Stimulated activated CD8-positive, alpha-beta memory T cell treated with anti-CD3 and anti-CD28 coated beads, Interleukin-2, amount 100 ng/mL, for 48 hours (primary cell): Measurements from ENCODE around the gene HOXA10.

Experiments
- DNase-seq, 2 donors: peaks; one replicate each; pipeline ENCODE4 v3.0.0-alpha.2; 2020; ENCODE audit warnings: low read depth in 2 of 2

HOXA10 gene

DNA sequence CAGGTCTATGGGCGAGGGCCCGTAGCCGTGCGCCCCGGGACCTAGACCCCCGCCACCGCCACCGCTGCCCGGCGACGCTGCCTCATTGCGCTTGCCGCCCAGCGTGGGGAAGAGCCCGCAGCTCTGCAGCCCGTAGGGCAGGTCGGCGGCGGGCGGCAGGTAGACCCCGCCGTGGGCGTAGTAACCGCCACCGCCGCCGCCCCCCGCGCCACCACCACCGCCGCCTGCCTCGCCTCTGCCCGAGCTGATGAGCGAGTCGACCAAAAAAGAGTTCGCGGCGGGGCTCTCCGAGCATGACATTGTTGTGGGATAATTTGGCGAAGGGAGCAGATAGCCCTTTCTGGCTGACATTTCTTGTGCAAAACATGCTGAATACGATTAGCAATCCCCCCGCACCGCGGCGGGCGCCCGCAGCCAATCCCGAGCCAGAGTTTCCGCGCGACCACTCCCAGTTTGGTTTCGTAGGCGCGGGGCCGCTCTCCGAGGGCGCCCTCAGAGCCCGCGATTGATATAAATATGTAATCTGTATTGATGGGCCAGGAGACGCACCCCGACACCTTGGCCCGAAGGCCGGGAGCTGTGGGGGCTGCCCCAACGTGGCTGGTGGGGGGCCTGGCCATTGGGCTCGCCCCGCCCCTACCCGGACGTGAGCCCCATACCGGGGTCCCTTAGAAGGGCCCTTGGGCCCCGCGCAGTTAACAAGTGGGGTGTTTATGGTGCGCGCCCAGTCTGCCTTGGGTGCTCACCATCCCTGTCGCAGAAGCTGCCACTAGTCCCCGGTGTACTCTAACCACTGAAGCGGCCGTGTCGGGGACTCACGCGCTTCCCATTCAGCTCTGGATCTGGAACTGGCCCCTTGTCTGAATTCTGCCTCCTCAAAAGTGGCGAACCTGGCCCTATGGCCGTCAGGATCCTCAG, at the start of gene HOXA10:
HOXA10 (minus strand) TSS at position 365 of the 918 bp plus-strand sequence; CDS start at position 351, 14 bp downstream.
- no peak for DNase-seq

DNA sequence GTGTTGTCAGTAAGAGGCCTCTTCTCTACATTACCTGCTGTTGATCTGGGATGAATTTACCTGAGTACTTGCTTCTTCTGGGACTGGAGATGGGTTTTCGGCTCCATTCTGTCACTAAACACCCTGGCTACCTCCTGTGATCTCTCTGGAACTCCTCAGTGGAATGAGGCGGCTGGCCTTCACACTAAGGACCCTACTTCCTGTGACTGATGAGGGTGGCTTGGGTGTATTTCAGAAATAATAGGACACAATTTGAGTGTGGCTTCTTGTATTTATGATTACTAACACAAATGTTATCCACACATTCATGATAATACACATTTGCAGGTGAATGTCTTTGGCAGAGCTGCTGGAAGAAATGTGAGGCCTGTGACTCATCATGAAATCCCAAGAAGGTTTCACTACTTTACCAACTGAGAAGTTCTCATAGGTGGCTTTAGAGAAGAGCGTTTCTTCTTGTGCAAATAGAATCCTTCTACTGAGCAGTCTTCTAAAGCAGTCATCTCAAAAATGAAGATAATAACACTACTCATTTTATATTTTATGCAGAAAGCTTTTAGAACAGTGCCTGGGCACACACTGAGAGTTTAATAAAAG, 47.2 kb upstream of the HOXA10 start:
- no peak for DNase-seq

DNA sequence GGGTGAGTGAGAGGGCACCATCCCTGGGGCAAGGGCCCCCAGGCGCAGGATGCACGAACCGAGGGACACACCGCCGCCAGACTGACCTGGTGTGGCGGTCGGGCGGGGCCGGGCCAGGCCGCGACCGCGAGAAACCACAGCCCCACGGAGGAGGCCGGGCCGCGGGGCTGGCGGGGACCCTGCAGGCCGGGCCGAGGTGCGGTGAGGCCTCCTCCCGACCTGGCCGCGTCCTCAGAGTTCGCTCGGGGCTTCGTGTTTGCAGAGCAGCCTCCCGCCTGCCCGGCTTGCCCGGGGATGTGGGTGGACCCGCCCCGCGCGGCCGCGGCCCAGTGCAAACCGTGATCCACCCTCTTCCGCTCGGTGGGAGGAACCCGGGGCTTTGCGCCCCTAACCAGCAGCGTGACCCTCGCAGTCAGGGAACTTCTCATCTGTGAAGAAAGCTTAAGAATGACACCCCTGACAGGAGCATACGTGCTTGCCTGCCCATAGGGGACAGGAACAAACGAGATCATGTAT, 46.4 kb upstream of the HOXA10 start:
- no peak for DNase-seq

DNA sequence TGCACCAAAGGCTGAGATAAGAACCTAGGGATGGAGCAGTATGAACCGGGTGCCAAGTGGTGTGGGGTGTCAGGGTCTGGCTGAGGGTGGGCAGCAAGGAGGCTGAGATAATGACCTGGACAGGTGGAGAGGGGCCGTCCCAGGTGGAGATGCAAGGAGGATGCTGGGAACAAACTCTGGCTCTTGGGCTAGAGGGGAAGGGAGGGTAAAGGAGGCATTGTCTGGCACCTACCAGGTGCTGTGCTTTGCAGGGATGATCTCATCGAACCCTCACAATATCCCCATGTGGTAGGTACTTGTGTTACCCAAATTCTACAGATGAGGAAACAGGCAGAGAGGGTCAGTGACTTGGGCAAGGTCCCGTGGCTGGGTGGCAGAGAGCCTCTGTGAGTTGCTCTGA, 45.7 kb upstream of the HOXA10 start:
- DNase-seq = no peak

DNA sequence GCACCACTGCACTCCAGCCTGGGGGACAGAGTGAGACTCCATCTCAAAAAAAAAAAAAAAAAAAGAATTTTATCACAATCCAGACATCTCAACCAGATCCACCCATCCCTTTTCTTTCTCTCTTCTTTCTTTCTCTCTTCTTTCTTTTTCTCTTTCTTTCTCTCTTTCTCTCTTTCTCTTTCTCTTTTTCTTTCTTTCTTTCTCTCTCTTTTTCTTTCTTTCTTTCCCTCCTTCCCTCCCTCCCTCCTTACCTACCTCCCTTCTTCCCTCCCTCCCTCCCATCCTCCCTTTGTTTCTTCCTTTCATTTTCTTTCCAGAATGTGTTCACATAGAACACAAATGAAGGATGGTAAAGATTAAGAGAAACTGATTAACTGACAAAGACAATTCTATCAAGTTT, 43.8 kb upstream of the HOXA10 start:
- no peak for DNase-seq

DNA sequence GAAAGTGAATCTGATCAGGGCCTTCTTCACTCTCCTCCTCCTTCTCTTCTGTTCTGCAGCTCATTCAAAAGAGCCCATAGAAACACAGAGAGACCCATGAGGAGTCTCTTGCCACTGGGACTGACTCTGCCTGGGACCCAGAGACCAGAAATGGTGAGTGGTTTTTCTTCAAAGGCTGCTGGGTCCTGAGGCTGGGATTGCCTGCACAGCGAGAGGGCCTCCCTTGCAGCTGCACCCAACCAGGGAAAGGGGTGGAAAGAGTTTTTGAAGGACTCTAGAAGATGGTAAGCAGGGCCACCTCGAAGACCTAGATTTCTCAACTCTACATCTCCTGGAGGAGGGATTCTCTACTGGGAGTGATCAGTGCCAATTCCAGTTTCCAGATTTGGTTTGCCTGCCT, 41.2 kb upstream of the HOXA10 start:
- DNase-seq = no peak

DNA sequence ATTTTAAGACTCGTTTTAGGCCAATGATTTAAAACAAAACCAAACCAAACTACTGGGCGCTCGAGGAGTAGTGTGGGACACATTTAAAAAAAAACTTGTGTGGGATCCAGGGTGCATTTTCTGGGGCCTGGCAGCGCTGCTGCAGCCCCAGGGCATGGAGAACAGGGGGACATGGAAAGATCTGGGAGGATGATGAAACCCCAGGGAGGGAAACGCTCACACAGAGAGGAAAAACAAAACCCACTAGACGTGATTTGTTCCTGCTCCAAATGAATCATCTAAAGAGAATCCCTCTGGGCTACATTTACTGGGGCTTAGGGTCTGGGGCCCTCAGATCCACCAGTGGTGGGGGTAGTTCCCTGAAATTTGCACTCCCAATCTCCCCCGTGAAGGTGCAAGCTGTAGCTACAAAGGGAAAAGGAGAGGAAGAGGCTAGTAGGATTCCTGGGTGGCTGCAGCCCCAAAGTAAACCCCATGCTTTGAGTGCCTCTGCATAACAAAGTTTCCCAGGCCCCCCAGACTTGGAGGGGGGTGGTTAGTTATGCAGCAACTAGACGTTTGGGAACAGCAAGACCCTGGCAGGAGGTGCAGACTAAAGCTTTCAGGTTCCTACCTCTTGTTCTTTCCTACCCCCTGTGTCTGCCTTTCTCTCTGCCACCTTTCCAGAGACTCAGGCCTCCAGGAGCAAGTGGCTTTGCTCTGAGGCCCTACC, 40.3 kb upstream of the HOXA10 start:
- no peak for DNase-seq

DNA sequence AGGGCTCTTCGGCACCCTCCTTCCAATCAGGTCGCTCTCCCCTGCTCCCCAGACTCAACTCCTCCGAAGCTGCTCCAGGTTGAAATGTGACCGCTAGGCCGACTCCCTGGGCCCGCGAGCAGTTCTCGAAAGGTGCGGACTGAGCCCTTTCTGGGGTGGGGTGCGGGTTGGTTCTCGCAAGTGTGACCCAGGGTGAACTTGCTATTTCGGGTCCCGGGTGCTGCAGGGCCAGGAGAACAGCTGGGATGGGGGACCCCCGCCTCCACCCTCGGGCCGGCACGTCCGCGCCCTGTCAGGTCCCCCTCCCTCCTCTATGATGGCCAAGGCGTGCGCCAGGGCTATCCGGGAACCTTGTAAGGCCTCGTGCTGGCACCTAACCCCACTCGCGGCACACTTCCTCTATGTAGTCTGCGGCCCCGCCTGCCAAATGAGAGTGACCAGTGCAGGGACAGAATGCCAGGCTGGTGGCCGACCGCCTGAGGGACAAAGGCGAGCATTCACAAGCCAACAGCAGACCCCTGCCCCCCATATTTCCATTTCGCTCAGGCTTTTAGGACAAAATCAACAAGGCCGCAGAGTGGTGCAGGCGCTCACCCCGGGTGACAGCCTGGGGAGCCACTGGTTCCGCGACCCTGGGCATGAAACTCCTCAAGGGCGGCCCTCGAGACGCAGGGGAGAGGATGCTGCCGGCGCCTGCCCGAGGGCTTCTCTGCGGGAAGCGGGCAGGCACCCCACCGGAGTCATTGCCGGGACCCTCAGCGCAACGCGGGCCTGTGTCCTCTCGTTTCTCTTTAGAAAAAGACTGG, 39.5 kb upstream of the HOXA10 start:
- DNase-seq = no peak

DNA sequence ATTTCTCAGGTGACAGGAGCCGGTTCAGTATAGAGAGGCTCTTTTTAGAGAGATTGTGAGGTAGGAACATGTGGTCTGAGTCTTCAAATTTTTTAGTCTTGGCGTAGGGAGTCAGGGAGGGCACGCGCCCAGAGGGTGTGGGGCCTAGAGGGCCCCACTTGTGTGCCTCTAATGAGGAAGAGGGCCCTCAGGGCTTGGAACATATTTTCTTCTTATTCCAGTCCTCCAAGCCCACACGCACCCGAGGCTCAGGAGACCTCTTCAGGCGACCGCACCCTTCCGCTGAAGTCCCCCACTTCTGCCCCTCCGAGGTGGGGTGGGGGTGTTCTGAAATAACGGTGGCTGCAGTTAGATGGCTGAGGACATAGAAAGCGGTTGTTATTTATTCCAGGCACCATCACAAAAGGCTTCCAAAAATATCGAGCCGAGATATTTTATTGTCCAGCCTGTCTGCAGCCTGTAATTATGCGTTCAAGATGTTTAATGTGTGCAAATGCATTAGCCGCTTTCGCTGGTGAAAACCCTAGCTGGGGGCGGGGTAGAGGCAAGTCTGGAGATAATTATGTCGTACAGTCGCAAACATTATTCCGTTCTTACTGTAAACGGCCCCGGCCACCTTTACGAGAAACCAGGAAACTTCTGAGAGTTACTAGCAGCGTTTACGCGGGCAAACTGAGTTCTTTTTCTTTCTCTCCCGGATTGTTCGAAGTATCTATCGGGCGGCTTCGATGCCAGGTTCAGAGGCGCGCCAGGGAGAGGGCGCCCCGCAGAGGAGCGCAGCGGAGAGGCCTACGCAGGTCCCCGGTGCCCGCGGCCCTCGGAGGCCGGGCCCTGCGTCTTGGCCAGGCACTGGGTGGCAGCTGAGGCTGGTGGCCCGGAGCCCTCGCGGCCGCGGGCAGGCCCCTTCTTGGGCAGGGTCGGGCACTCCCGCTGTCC, 38.6 kb upstream of the HOXA10 start:
- DNase-seq = no peak

DNA sequence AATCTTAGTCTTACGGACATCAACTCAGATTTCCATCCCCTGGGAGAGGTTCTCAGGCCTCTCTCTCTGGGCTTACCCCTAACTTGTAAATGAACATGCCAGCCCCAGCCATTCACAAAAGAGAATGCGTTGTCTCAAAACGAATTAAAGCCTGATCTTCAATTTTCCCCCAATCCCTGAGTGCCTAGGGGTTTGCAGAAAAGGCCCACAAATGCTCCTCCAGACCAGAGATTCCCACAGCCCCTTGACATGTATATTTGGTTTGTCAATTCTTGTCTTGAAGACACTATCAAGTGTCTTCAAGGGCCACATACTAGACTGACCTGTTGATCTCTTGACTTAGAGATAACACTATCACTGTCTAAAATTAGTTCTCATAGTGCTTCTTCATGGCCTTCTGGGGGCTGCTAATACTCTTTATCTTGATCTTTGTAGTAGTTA, 37.7 kb upstream of the HOXA10 start:
- no peak for DNase-seq

DNA sequence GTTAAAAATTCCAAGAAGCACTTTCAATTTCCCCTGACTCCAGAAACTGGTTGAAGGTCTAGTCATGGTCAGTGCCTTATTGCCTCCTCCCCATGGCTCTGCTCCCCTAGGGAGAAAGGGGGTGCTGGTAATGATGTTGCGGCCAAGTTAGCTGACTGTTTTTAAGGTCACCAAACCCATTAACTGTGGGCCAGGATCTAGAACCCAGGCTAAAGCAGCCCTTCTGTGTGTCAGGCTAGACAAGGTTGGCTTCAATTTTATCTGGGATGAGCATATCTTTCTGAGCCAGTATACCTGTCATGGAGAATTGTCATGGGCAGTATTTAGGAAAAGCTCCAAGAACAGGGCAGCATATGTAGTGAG, 36.9 kb upstream of the HOXA10 start:
- DNase-seq = no peak

DNA sequence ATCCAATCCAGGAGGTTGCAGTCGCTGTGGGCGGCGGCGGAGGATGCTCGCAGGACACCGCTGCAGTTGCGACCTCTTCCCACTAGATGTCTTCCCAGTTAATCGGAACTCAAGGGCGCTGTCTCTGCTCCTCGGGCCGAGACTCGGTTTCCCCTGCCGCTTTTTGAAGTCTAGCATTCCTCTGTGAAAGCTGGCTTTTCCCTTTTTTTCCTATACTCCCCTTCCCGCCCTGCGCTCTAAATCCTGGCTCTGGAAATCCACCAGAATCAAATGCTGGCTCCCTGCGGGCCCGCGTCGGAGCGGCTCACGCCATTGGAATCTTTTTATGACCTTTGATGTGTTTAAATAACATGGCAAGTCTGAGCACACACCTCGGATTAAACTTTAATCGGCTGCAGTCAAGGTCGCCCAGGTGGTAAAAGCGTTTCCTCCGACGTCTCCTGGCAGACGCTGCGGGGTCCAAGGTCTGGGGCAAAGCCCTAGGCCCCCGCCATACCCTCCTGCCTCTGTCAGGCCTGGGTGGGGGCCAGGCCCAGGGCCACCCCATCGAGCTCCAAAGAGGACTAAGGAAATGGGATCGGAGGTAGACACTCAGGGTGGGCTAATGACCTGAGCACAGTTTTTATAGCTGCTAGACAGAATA, 36.4 kb upstream of the HOXA10 start:
- DNase-seq = peak in 1 of 2 donors; percentile 41

DNA sequence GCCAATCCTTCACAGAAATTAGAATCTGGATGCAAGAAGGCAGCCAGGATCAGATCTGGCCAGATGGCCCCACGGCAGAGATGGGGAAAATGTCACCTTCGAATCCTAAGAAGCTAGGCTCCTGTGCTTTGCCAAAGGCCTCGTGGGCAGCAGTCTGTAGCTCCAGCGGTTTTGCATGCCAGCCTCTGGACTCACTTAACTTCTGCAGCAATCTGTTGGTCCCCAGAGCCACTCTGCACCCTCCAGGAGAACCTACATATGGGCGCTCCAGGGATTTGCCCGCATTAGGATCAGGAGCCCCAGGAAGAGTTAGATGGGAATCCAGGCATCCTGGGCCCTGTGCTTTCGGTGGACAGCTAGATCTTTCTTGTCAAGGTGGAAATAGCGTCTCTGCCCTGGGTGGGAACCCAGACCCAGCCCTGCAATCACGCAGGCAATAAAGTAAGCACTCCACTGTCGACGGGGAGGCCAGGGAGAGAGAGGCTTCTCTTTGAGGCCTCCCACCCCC, 35.9 kb upstream of the HOXA10 start:
- DNase-seq = no peak

DNA sequence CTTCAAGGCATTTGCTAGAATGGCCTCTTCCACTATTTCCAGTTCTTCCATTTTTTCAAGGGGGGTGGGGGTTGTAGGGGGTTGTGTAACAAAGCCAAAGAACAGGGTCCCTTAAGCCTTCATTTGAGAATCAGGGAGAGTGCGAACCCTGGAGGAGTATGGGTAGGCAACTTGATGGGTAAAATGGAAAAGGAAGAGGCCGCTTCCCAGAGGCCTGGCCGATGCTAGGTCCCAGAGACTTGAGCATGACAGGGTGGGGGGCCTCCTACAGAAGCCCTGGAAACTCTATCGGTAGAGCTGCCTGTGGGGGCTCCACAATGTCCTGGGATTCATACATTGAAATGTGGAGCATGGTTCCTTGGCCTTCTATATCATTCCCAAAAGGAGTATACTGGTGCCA, 34.9 kb upstream of the HOXA10 start:
- no peak for DNase-seq

DNA sequence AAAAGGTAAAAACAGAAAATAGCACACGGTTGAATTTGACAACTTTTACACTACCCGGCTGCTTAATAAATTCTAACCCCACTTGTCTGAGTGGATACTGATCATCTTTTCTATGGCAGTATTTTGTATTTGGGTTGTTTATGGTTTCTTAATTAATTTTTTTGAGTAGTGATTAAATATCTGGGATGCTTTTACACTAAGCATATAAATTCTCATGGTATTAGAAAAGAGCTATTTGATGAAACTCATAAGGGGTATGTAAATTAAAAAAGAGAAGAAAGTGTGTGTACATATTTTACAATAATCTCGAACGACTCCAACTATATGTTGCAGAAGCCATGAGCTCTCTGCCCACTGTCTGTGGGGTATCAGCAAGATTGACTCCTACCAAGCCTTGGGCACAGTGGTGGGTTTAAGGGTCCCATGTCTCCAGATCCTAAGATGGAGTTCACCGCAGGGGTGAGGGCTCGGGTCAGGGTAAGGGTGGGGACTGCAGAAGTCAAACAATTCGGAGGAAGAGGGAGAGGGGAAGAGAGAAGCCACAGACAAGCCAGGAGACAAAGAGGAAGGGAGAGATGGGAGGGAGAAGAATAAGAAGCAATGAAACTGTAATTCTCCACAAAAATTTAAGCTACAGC, 33.3 kb upstream of the HOXA10 start:
- DNase-seq = no peak

DNA sequence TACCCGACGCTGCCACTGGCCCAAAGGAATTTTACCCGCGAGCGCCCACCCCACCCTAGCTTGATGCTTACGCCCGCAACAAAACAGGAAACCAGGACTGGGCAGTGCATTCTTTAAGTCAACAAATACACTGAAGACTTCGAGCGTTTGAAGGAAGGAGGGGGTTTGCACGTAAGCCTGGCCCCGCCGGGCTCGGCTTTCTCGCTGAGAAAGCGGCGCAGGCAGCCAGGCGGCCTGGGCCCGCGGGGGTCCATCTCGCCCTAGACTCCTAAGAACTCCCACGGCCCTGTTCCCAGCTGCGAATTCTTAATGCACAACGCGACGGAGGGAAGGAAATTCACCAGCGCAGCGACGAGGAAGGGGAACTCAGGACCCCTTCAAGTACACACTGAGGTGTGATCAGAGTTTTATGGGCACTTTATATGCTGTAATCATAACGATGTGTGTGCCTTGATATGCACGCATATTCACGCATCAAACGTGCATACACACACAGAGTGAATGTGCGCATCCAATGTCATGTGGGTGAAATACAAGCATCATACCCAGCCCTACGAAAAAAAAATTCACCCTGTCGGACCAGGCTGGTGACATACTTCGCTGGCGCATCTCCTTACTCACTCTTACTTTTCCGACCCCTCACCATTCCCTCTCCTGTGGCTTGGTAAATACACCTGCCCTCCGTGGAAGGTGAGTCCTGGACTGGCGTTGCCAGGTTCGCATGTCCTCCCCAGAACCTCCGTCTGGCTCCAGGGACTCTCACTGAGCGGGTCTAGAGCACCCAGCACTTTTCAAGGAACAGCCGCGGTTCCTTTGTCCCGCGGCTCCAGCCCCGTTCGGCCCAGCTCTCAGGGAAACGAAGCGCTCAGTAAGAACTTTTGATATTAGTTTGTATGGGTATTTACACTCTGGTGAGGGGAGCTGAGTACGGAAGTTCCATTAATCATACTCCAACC, 31.5 kb upstream of the HOXA10 start:
- no peak for DNase-seq

DNA sequence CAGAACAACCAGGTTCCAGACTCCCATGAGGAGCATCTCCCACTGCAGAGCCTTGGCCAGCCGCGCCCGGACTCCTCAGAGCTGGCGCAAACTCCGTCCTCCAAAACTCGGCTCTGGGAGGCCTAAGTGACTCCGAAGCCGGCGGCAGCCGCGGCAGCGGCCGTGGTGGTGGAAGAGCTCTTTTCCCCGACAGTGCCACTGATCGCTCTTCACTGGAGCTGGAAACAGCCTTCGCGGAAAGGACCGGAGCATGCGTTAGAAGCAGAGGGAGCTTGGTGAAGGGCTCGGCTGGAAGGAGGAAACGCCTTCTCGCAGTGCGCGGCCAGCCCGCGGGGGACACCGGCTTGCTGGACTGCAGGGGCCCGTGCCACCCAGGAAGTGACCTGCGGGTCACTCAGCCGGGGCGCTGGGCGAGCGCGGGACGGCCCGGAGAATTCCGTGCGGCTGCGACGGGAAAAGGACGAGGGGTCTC, 30.8 kb upstream of the HOXA10 start:
- no peak for DNase-seq
